Activated CD8-positive, alpha-beta memory T cell treated with anti-CD3 and anti-CD28 coated beads for 36 hours (primary cell): Measurements from ENCODE around the gene BAHCC1. TPM values are rescaled to one million over a fixed set of nuclear protein-coding genes. Genes with fewer than 3 reads are reported as not detected.

Experiments used
- CTCF ChIA-PET: fragments of 350-600 bp; sonication (Branson Sonifier 250); formaldehyde crosslinking; loops from one replicate; lab custom pipeline; 2021; ENCODE audit warnings: antibody characterized with exemption; lab: Charles Lee
- POLR2A ChIA-PET: fragments of 350-600 bp; sonication (Branson Sonifier 250); formaldehyde crosslinking; loops from one replicate; lab custom pipeline; 2021; ENCODE audit warnings: antibody characterized with exemption; lab: Charles Lee
- total RNA-seq, 2 experiments: library from RNA; stranded (reverse); gene quantifications; one replicate each; pipeline ENCODE4 v1.2.3, GENCODE V29; 2021

The BAHCC1 gene
- total RNA-seq, 2 experiments from 2014 or later = not detected

GRCh38 chr17:81509972-81510784 lies 114.9 kb downstream of the BAHCC1 start:
- CTCF ChIA-PET = interaction anchor here (0.8 kb wide), 1 partner anchor 9 kb away, joined by 3 read pairs; no protein-coding TSS in a partner anchor
- POLR2A ChIA-PET = interaction anchor here (1.1 to 1.3 kb wide), 2 partner anchors 9 to 25 kb away, joined by 3 to 4 read pairs; no protein-coding TSS in a partner anchor

GRCh38 chr17:81510785-81511553 lies 115.7 kb downstream of the BAHCC1 start:
- ChIA-PET CTCF (interaction anchor here (0.8 to 1.3 kb wide), 2 partner anchors 8 to 42 kb away, joined by 3 read pairs; no protein-coding TSS in a partner anchor), POLR2A (interaction anchor here (0.9 to 1.3 kb wide), 2 partner anchors 8 to 22 kb away, joined by 3 read pairs; no protein-coding TSS in a partner anchor)

GRCh38 chr17:81511554-81511803 lies 116.2 kb downstream of the BAHCC1 start:
- CTCF ChIA-PET = interaction anchor here (1.1 to 1.3 kb wide), 2 partner anchors 41 to 154 kb away, joined by 3 read pairs; no protein-coding TSS in a partner anchor
- POLR2A ChIA-PET = interaction anchor here (0.9 to 1.3 kb wide), 3 partner anchors 8 to 118 kb away, joined by 3 read pairs; no protein-coding TSS in a partner anchor

- CTCF ChIA-PET = interaction anchor here (1.1 to 1.3 kb wide), 2 partner anchors 41 to 153 kb away, joined by 3 read pairs; no protein-coding TSS in a partner anchor
- POLR2A ChIA-PET = interaction anchor here (1.0 kb wide), 1 partner anchor 118 kb away, joined by 3 read pairs; no protein-coding TSS in a partner anchor
Measured at GRCh38 chr17:81511804-81512561, 116.7 kb downstream of the BAHCC1 start.

- POLR2A ChIA-PET = interaction anchor here (0.6 to 1.5 kb wide), 4 partner anchors 24 to 1255 kb away, joined by 3 to 4 read pairs (median 4); partner anchors contain the start of gene FAAP100
Measured at GRCh38 chr17:81512562-81513371, 117.5 kb downstream of the BAHCC1 start, which contains the start of gene ACTG1. ACTG1 (minus strand) TSS chr17:81512799; CDS start chr17:81512354, 445 bp downstream.

GRCh38 chr17:81513372-81513752 lies 118.1 kb downstream of the BAHCC1 start:
- ChIA-PET POLR2A (interaction anchor here (0.6 to 1.5 kb wide), 3 partner anchors 23 to 1255 kb away, joined by 3 to 4 read pairs (median 4); partner anchors contain the start of gene FAAP100), CTCF (no interaction called here)

More at GRCh38 chr17:81512562-81513371, 117.5 kb downstream of the BAHCC1 start, which contains the start of gene ACTG1:
- CTCF ChIA-PET = interaction anchor here (1.1 kb wide), 1 partner anchor 152 kb away, joined by 3 read pairs; no protein-coding TSS in a partner anchor

GRCh38 chr17:81513753-81514488 lies 118.7 kb downstream of the BAHCC1 start:
- CTCF ChIA-PET = no interaction called here
- POLR2A ChIA-PET = interaction anchor here (0.6 to 1.5 kb wide), 3 partner anchors 23 to 1256 kb away, joined by 3 to 4 read pairs (median 4); partner anchors contain the start of gene FAAP100

- ChIA-PET POLR2A (interaction anchor here (1.5 kb wide), 1 partner anchor 22 kb away, joined by 4 read pairs; no protein-coding TSS in a partner anchor), CTCF (no interaction called here)
Measured at GRCh38 chr17:81514489-81514738, 119.2 kb downstream of the BAHCC1 start.

GRCh38 chr17:81514739-81515529 lies 119.7 kb downstream of the BAHCC1 start:
- CTCF ChIA-PET = no interaction called here
- POLR2A ChIA-PET = interaction anchor here (0.7 to 1.5 kb wide), 3 partner anchors 23 to 38 kb away, joined by 3 to 7 read pairs (median 3); partner anchors contain the start of gene FAAP100

GRCh38 chr17:81515530-81516041 lies 120.3 kb downstream of the BAHCC1 start:
- CTCF ChIA-PET = no interaction called here
- POLR2A ChIA-PET = interaction anchor here (0.7 to 1.5 kb wide), 3 partner anchors 22 to 37 kb away, joined by 3 to 7 read pairs (median 3); partner anchors contain the start of gene FAAP100

Other genes starting within 250 kb of the BAHCC1 start
- not detected for gene PVALEF, start 229.9 kb upstream of the BAHCC1 start, total RNA-seq
- gene AATK, start 229.2 kb upstream of the BAHCC1 start, total RNA-seq = under 1 TPM; 0.15 to 0.38 TPM
- 10 to 100 TPM; 12.9 to 13.8 TPM for gene CEP131, start 172.5 kb upstream of the BAHCC1 start, total RNA-seq
- 10 to 100 TPM; 30.2 to 36.0 TPM for gene TEPSIN, start 156.4 kb upstream of the BAHCC1 start, total RNA-seq
- 100 to 1,000 TPM; 107 to 122 TPM for gene NDUFAF8, start 156.1 kb upstream of the BAHCC1 start, total RNA-seq
- gene SLC38A10, start 100.2 kb upstream of the BAHCC1 start, total RNA-seq = 10 to 100 TPM; 48.3 to 49.5 TPM
- gene ACTG1, start 117.3 kb downstream of the BAHCC1 start, total RNA-seq = 1,000 to 10,000 TPM; 4,757 to 4,840 TPM
- gene FSCN2, start 132.9 kb downstream of the BAHCC1 start, total RNA-seq = under 1 TPM; 0.21 to 0.50 TPM
- 10 to 100 TPM; 50.6 to 55.8 TPM for gene FAAP100, start 156.9 kb downstream of the BAHCC1 start, total RNA-seq
- 100 to 1,000 TPM; 114 to 119 TPM for gene NPLOC4, start 241.7 kb downstream of the BAHCC1 start, total RNA-seq
- gene TSPAN10, start 241.7 kb downstream of the BAHCC1 start, total RNA-seq = under 1 TPM; 0.19 to 0.23 TPM